Anterior cingulate cortex (tissue), 58 donors: ENCODE data around the gene ERO1B.
A peak's percentile ranks its signal among the peaks of the same experiment; 100 is the strongest.

ENCODE experiments used
- DNase-seq, 58 donors: peaks; one replicate each; lab custom pipeline; 2025; lab: John Stamatoyannopoulos, UW

The ERO1B gene

GRCh38 chr1:236301080-236301957 is 19.6 kb upstream of the ERO1B start:
- DNase-seq = no peak

GRCh38 chr1:236297161-236297560 is 15.4 kb upstream of the ERO1B start:
- no peak for DNase-seq

- DNase-seq = no peak
Measured at GRCh38 chr1:236292425-236292824, 10.7 kb upstream of the ERO1B start.

GRCh38 chr1:236289492-236290131 is 7.9 kb upstream of the ERO1B start:
- no peak for DNase-seq

GRCh38 chr1:236288620-236288976 is 6.8 kb upstream of the ERO1B start:
- no peak for DNase-seq

GRCh38 chr1:236287757-236288619 is 6.2 kb upstream of the ERO1B start:
- no peak for DNase-seq

GRCh38 chr1:236287356-236287755 is 5.6 kb upstream of the ERO1B start:
- no peak for DNase-seq

GRCh38 chr1:236284291-236284721 is 2.5 kb upstream of the ERO1B start:
- DNase-seq = no peak

- no peak for DNase-seq
Measured at GRCh38 chr1:236282719-236283118, 961 bp upstream of the ERO1B start.

GRCh38 chr1:236282425-236282716 is 613 bp upstream of the ERO1B start:
- DNase-seq = peak in 2 of 58 donors; percentile 36 to 57

- DNase-seq = peak in 33 of 58 donors; percentile 8 to 63 (median 39)
Measured at GRCh38 chr1:236281198-236281653, 532 bp downstream of the ERO1B start.

GRCh38 chr1:236280438-236281197 is 1.1 kb downstream of the ERO1B start:
- peak in 11 of 58 donors; percentile 10 to 63 (median 23) for DNase-seq

GRCh38 chr1:236275586-236275985 is 6.2 kb downstream of the ERO1B start:
- DNase-seq = no peak

GRCh38 chr1:236275061-236275460 is 6.7 kb downstream of the ERO1B start:
- DNase-seq = no peak

- no peak for DNase-seq
Measured at GRCh38 chr1:236273358-236273757, 8.4 kb downstream of the ERO1B start.

- peak in 2 of 58 donors; percentile 1 to 2 for DNase-seq
Measured at GRCh38 chr1:236269439-236269838, 12.3 kb downstream of the ERO1B start.

- no peak for DNase-seq
Measured at GRCh38 chr1:236261898-236262297, 19.9 kb downstream of the ERO1B start.

GRCh38 chr1:236261033-236261432 is 20.7 kb downstream of the ERO1B start:
- no peak for DNase-seq

- no peak for DNase-seq
Measured at GRCh38 chr1:236259043-236259442, 22.7 kb downstream of the ERO1B start.

- no peak for DNase-seq
Measured at GRCh38 chr1:236258114-236258622, 23.6 kb downstream of the ERO1B start.
